Glutamatergic neuron (in vitro differentiated cells): Measurements from ENCODE around the gene MAP4K2. TPM values are rescaled to one million over a fixed set of nuclear protein-coding genes. Genes with fewer than 3 reads are reported as not detected.

ENCODE experiments used
- DNase-seq: peaks from one replicate; pipeline ENCODE4 v3.0.0; 2022
- H3K27ac Mint-ChIP-seq: one replicate; pipeline ENCODE4 v1.8.0; 2020; ENCODE audit warnings: mild to moderate bottlenecking, mixed read lengths, inconsistent platforms; ENCODE audit not compliant: unreplicated experiment
- H3K27me3 Mint-ChIP-seq: one replicate; pipeline ENCODE4 v1.8.0; 2020; ENCODE audit warnings: mild to moderate bottlenecking, moderate library complexity, mixed read lengths, inconsistent platforms; ENCODE audit not compliant: unreplicated experiment
- H3K36me3 Mint-ChIP-seq: one replicate; pipeline ENCODE4 v1.8.0; 2020; ENCODE audit warnings: mild to moderate bottlenecking, mixed read lengths, inconsistent platforms; ENCODE audit not compliant: unreplicated experiment
- H3K4me1 Mint-ChIP-seq: one replicate; pipeline ENCODE4 v1.8.0; 2020; ENCODE audit warnings: mild to moderate bottlenecking, low read depth, mixed read lengths, inconsistent platforms; ENCODE audit not compliant: unreplicated experiment
- H3K4me3 Mint-ChIP-seq: one replicate; pipeline ENCODE4 v1.8.0; 2020; ENCODE audit warnings: mild to moderate bottlenecking, mixed read lengths, inconsistent platforms; ENCODE audit not compliant: unreplicated experiment
- H3K9me3 Mint-ChIP-seq: one replicate; pipeline ENCODE4 v1.8.0; 2020; ENCODE audit warnings: mild to moderate bottlenecking, moderate library complexity, mixed read lengths, inconsistent platforms; ENCODE audit not compliant: unreplicated experiment
- CTCF ChIP-seq: fragments of 200-600 bp; sonication (generic); IDR thresholded peaks from one replicate; pipeline ENCODE4 v1.5.0; 2021; ENCODE audit not compliant: partially characterized antibody, unreplicated experiment
- total RNA-seq: library from RNA; stranded (reverse); fragmentation: NEBNext Ultra II Directional; extraction: Animal tissue kit (Norgen Biotek cat#: 25700); gene quantifications from one replicate; pipeline ENCODE4 v1.2.1, GENCODE V29; 2021; ENCODE audit not compliant: unreplicated experiment

The MAP4K2 gene
- total RNA-seq, 1 donor from 2014 or later: 15.9 TPM

GRCh38 chr11:64747961-64748665, 54.9 kb downstream of the MAP4K2 start:
- Mint-ChIP-seq H3K27ac (peak overlapping the region; percentile 78), H3K36me3 (peaks cover 3% of the 10 kb centered on the region), H3K4me3 (no peak overlapping the region), H3K27me3 (peaks cover 17% of the 10 kb centered on the region), H3K4me1 (peaks cover 6% of the 10 kb centered on the region), H3K9me3 (peaks cover 6% of the 10 kb centered on the region)
- TF ChIP-seq CTCF: no peak
- no peak for DNase-seq

GRCh38 chr11:64746486-64746885, 56.5 kb downstream of the MAP4K2 start:
- Mint-ChIP-seq H3K27ac (no peak overlapping the region), H3K36me3 (peaks cover 3% of the 10 kb centered on the region), H3K9me3 (peaks cover 3% of the 10 kb centered on the region), H3K4me1 (peaks cover 4% of the 10 kb centered on the region), H3K4me3 (no peak overlapping the region), H3K27me3 (peaks cover 14% of the 10 kb centered on the region)
- no peak for DNase-seq
- no peak for TF ChIP-seq CTCF

DNA sequence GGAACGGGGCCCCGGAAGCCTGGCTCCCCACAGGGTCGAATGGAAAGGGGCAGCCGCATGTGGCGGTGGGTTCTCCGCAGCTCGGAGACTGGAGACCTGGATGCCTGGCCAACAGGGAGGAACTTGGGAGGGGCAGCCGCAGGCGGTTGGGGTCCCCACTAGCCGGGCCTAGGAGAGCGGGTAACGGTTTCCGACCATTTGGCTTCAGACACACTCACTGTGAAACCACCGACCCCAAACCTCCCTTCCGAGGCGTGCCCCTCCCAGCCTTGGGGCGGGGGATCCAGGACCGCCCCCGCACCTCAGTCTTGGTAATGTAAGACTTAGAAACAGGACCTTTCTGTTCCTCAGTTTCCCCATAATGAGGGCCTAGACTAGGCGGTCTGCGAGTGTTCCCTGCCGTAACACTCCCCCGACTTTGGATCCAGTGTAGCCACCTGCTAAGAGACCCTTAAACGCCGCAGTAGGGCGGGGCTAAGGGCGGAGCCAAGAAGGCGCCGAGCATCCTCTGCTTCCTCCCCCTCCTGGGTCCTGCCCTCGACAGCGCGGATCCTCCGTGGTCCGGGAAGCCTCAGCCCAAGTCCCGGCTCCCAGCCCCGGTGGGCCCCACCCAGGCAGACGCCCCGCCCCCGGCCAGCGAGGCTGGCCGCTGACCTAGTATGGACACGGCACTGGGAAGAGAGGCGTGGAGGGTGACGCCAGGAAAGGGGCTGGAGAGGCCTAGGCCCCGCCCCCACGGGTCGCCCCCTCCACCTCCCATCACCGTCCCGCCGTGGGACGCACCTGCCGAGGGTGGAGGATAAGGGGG, 57.3 kb downstream of the MAP4K2 start:
- no peak for TF ChIP-seq CTCF
- DNase-seq: peak; percentile 79
- peaks cover 3% of the 10 kb centered on the region for H3K9me3 Mint-ChIP-seq
- no peak overlapping the region for H3K27ac Mint-ChIP-seq
- peaks cover 3% of the 10 kb centered on the region for H3K36me3 Mint-ChIP-seq
- peaks cover 21% of the 10 kb centered on the region for H3K27me3 Mint-ChIP-seq
- peaks cover 4% of the 10 kb centered on the region for H3K4me1 Mint-ChIP-seq
- peak overlapping the region; percentile 86 for H3K4me3 Mint-ChIP-seq

- peak overlapping the region; percentile 55 for H3K27ac Mint-ChIP-seq
- DNase-seq: no peak
- peaks cover 2% of the 10 kb centered on the region for H3K36me3 Mint-ChIP-seq
- peaks cover 26% of the 10 kb centered on the region for H3K27me3 Mint-ChIP-seq
- peak overlapping the region; percentile 86 for H3K4me3 Mint-ChIP-seq
- TF ChIP-seq CTCF: no peak
- H3K4me1 Mint-ChIP-seq: peaks cover 4% of the 10 kb centered on the region
- H3K9me3 Mint-ChIP-seq: peaks cover 6% of the 10 kb centered on the region
Measured at GRCh38 chr11:64745189-64745520, 57.9 kb downstream of the MAP4K2 start.

DNA sequence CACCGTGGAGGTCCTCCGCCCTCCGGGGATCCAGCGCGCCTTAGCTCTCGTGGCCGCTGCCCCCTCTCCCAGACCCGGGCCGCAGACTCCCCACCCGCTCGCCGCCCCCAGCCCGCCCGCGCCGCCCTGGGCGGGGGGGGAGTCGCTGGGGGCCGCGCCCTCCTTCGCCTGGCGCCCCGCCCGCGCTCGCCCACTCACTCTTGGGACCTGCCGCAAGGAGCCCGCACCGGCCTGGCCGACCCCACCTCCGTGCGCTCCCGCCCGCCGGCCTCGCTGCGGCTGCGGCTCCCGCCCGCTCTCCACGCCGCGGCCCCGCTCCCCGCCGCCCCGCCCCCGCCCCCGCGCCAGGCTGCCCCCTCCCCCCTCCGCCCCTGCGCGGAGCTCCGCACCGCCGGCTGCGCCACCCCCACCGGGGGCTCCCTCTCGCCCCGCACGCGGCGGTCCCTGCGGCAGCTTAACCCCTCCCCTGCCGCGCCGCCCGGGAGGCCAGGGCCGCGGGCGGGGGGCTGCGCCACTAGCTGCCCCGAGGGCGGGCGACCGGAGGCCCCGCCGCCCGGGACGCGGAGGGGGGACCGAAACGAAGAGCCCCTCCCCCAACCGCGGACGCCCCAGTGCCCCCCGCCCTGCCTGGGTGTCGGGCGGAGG, 58.3 kb downstream of the MAP4K2 start:
- Mint-ChIP-seq H3K27me3 (peaks cover 29% of the 10 kb centered on the region), H3K4me3 (peak overlapping the region; percentile 71), H3K9me3 (peaks cover 6% of the 10 kb centered on the region), H3K4me1 (peaks cover 4% of the 10 kb centered on the region), H3K27ac (no peak overlapping the region), H3K36me3 (no peaks in the 10 kb centered on the region)
- no peak for TF ChIP-seq CTCF
- no peak for DNase-seq
